Middle frontal gyrus (tissue), 1 donor: ENCODE measurements around the gene CHRNA10.

Source experiments
- DNase-seq: peaks from one replicate; pipeline ENCODE4 v3.0.0-alpha.2; 2015; ENCODE audit warnings: low spot score; ENCODE audit errors: extremely low spot score

Gene CHRNA10

DNA sequence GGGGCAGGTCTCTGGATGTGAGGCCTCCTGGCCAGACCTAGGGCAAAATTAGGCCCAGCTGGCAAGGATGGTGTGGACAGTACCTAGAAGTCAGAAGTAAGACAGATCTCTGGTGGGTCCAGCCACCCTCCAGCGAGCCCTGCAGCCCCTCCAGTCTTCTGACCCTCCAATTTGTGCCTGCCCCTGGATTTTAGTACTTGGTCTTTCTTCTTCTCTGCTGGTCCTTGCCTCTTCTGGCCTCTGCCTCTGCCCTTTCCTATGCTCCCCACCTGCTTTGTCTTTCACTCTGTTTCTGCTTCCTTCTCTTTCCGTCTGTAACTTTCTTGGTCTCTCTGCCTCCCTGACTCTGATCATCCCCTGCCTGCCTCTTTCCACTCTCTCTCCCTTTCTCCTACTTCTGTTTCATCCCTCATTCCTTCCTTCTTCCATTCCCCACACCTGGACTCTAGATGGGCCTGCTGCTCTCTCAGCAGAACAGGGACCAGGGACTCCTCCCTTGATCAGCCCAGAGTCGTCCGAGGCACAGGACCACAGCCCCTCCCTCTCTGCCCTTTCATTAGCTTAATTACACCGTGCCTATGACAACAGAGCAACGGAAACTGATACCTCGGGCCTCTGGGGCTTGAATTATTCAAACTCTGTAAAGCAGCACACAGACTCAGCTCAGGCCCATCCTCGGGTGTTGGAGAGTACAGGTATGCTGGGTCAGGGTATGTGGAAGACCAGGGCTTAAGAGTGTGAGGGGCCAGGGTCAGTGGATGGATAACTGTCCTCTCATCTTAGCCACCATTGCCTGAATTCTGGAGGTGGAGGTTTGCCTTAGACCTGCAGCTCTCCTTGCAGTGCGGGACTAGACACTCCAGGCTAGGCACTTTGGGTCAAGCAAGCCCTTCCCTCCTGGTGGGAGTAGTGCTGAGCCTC is at the start of gene CHRNA10:
CHRNA10 (minus strand) TSS at position 51 of the 921 bp plus-strand sequence. CDS start 72 bp downstream, outside the sequence.
- no peak for DNase-seq

- DNase-seq, result no peak
Measured at GRCh38 chr11:3712274-3712673, 41.1 kb upstream of the CHRNA10 start.

DNA sequence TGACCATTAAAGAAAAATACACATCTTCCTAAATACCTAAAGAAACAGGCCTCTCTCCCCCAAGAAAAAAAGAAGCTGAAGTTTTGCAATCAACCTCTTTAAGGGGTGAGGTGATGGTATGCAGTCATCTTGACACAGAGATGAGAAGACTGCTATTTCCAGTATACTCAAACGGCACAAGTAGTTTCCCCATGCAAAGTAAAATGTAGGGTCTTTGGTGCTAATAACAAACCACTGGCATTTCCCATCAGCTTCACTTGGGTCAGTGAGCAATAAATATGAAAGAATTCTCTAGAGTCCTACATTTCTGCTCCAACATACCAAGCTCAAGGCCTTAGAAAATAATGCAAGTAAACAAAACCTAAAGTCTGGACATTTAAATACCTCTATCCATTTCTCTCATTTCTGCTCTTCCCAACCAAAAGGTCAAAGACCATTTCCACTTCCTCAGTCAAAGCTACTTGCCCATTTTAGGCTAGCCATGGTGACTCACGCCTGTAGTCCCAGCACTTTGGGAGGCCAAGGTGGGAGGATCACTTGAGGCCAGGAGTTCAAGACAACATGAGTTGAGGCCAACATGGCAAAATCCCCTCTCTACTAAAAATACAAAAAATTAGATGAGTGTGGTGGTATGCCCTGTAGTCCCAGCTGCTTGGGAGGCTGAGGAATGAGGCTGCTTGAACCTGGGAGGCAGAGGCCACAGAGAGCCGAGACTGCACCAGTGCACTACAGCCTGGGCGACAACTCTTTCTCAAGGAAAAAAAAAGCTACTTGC is 39.5 kb upstream of the CHRNA10 start:
- no peak for DNase-seq

- no peak for DNase-seq
Measured at GRCh38 chr11:3709977-3710376, 38.8 kb upstream of the CHRNA10 start.

- no peak for DNase-seq
Measured at GRCh38 chr11:3707176-3707575, 36.0 kb upstream of the CHRNA10 start.

- DNase-seq, result no peak
Measured at GRCh38 chr11:3703383-3703782, 32.2 kb upstream of the CHRNA10 start.

- DNase-seq, result no peak
Measured at GRCh38 chr11:3700910-3701309, 29.7 kb upstream of the CHRNA10 start.

DNA sequence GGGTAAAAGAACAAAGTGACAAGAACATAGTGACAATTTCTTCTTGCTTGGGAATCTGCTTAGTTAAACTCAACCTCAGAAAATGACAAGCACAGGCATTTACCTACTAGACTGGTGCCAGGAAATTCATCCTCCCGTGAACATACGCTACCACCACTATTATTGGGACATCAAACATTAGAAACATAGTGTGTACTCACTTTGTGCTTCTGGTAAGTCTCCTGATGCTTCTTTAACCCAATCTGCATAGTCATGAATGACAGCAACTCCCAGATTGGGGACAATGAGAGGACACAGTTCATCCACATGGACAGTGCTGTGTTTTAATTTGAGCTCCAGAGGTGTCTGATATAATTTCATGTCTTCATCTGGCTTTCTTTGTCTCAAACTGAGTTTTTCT is 29.2 kb upstream of the CHRNA10 start:
- no peak for DNase-seq

DNA sequence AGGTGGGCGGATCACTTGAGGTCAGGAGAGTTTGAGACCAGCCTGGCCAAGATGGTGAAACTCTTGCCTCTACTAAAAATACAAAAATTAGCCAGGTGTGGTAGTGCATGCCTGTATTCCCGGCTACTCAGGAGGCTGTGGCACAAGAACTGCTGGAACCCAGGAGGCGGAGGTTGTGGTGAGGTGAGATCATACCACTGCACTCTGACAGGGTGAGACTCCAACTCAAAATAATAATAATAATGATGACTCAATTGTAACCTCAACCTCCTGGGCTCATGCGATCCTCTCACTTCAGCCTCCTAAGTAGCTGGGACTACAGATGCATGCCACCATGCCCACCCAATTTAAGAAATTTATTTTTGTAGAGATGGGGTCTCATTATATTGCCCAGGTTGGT is 15.6 kb upstream of the CHRNA10 start:
- no peak for DNase-seq

DNA sequence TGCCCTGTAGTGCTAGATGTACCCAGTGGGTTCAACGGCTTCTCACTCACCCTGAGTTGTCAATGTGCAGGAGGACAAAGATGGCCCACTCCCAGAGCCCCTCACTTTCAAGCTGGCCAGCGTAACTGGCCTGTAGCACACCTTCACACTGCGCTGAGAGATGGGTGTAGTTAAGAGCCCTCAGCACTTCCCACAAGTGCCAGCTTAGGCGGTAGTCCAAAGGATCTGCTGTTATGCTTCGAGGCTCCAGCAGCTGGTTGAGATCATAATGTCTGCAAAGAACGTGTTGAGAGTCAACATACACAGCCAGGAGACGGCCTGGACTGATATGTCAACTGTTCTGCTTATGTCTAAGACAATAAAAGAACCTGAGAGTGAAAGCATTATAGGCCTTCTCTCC is 14.7 kb upstream of the CHRNA10 start:
- no peak for DNase-seq

DNA sequence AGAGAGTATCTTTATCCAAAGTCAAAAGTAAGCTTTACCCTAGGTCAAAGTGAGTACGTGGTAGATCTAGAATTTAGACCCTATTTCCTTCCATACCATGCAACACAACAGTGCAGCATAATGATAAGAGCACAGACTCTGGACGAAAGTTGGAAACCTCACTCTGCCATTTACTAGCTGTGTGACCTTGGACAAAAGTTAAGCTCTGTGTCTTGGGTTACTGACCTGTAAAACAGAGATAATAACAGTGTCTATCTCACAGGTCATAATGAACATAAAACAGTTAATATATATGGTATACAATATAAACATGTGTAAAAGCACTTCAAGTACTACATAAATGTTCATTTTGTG is 13.6 kb upstream of the CHRNA10 start:
- DNase-seq, result no peak

GRCh38 chr11:3684129-3684818 is 13.1 kb upstream of the CHRNA10 start:
- no peak for DNase-seq

- no peak for DNase-seq
Measured at GRCh38 chr11:3683039-3683438, 11.9 kb upstream of the CHRNA10 start.

GRCh38 chr11:3679077-3679476 is 7.9 kb upstream of the CHRNA10 start:
- no peak for DNase-seq

GRCh38 chr11:3675971-3676370 is 4.8 kb upstream of the CHRNA10 start:
- no peak for DNase-seq

- no peak for DNase-seq
Measured at GRCh38 chr11:3674189-3674588, 3.0 kb upstream of the CHRNA10 start.

GRCh38 chr11:3669742-3670183 is 1.4 kb downstream of the CHRNA10 start:
- no peak for DNase-seq

- DNase-seq, result no peak
Measured at GRCh38 chr11:3669128-3669527, 2.1 kb downstream of the CHRNA10 start.

DNA sequence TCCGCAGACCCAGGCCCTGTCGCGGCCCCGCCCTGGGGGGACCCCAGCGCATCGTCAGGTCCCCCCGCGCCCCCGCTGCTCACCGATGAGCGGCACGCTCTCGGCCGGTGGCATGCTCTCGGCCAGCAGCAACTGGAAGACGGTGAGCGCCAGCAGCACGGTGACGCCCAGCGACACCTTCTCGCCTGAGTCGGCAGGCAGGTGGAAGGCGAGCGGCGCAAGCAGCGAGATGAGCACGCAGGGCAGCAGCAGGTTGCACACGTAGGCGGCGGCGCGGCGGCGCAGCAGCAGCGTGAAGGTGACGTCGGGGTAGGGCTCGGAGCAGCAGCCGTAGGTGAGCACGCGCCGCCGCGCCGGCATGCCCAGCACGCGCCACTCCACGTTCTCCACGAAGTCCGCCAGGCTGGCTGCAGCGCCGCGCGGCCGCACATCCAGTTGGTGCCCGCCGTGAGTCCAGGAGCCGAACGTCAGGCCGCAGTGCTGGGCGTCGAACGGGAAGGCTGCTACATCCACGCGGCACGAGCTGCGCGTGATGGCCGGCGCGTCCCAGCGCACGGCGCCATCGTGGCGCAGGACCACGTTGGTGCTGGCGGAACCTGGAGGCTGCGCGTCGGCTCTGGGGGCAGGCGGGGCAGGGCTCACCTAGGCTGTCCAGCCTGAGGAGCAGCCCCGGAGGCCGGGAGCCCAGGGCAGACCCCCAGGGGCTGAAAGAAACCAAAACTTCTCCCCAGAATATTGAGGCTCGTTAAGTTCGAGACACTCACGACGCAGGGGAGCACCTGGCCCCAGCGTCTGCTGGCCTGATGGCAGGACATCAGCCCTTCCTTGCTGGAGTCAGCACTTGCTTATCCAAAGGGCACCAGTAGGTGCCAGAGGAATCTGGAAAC is 3.8 kb downstream of the CHRNA10 start:
- DNase-seq, result no peak

DNA sequence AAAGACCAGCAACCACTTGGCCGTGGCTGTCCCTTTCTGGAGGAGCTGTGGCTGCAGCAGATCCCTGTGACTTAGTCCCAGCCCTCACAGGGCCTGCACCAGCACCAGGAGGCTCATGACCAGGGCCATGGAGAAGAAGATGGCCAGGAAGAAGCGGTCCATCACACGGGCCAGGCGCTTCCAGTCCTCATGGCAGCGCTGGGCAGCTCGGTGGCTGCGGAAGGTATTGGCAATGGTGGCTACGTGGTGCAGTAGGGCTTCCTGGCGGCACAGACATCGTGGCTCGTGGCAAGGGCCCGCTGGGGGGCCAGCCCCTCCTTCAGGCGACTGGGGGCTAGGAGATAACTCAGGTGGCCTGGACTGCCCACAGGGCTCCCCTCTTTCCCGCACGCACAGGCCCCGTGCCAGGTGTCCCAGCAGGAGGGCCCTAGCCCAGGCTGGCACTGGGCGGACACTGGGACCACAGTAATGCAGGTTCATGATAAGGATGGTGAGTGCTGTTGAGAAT is 5.1 kb downstream of the CHRNA10 start:
- no peak for DNase-seq
